SU-DHL-6 (cell line): ENCODE data around the gene C19orf73.

Experiments
- CTCF ChIP-seq: fragments of 200-600 bp; sonication (generic); IDR thresholded peaks from one replicate; pipeline ENCODE4 v1.5.1; 2017; ENCODE audit warnings: antibody characterized with exemption, mild to moderate bottlenecking, low read length, moderate library complexity; ENCODE audit not compliant: insufficient read depth, poor library complexity, severe bottlenecking
- EZH2phosphoT487 ChIP-seq: fragments of 200-600 bp; sonication (generic), shearing (Covaris generic); conservative IDR thresholded peaks from 2 replicates; pipeline ENCODE4 v1.6.1; 2018; ENCODE audit warnings: mild to moderate bottlenecking, antibody characterized with exemption, low read length, moderate library complexity, mixed read lengths

GRCh38 chr19:49168421-49168820, 49.5 kb upstream of the C19orf73 start:
- TF ChIP-seq CTCF, result no peak
- no peak for TF ChIP-seq EZH2phosphoT487
